ENCODE data around the gene PPARA. TPM values are rescaled to one million over a fixed set of nuclear protein-coding genes. Genes with fewer than 3 reads are reported as not detected.

Gene PPARA
- total and polyA plus RNA-seq, 9 of the 15 experiments (the other 6 are each of a cell fraction or from before 2014, with no cell fraction given), result 0.64 to 5.3 (median 3.5) TPM

GRCh38 chr22:46116491-46116958, 33.8 kb upstream of the PPARA start (continued):
- TF ChIP-seq YY1 (IDR thresholded peaks at IDR 0.05; ENCODE audit: borderline replicate concordance in 1 of 3, control insufficient read depth in 1 of 3, extremely low read depth in 1 of 3, insufficient read depth in 3 of 3, insufficient read length in 1 of 3, insufficient replicate concordance in 2 of 3, low read depth in 1 of 3, low read length in 2 of 3) (peak in 1 of 3 experiments; percentile 15), ZBTB11 (CRISPR knock-in tag; IDR thresholded peaks at IDR 0.05) (no peak), UBTF (IDR thresholded peaks at IDR 0.05; ENCODE audit: borderline replicate concordance in 1 of 2, low read depth in 2 of 2, low read length in 2 of 2) (no peak), ZNF780A (CRISPR knock-in tag; IDR thresholded peaks at IDR 0.05) (no peak), MTA3 (IDR thresholded peaks at IDR 0.05; ENCODE audit: borderline replicate concordance) (no peak), CTCFL (IDR thresholded peaks at IDR 0.05; ENCODE audit: borderline replicate concordance, insufficient read depth, low read depth, low read length, poor library complexity, severe bottlenecking) (peak; percentile 9)

Measured in K562 (cell line).